GM12865 (cell line): ENCODE results near the gene CPLX3.

Source experiments
- DNase-seq: peaks from one replicate; pipeline ENCODE4 v3.0.0; 2010; ENCODE audit warnings: low read depth
- H3K4me3 ChIP-seq: 2 replicates; pipeline ENCODE4 v1.5.1; 2011; ENCODE audit warnings: mild to moderate bottlenecking, low read depth, low read length, control low read depth
- TF ChIP-seq, protein P1 (sequence below): IDR thresholded peaks from 2 replicates; pipeline ENCODE4 v1.5.1; 2011; ENCODE audit warnings: low read length, control low read depth, low read depth, inconsistent platforms; ENCODE audit not compliant: insufficient read depth; ENCODE audit errors: missing control alignments

The CPLX3 gene

DNA sequence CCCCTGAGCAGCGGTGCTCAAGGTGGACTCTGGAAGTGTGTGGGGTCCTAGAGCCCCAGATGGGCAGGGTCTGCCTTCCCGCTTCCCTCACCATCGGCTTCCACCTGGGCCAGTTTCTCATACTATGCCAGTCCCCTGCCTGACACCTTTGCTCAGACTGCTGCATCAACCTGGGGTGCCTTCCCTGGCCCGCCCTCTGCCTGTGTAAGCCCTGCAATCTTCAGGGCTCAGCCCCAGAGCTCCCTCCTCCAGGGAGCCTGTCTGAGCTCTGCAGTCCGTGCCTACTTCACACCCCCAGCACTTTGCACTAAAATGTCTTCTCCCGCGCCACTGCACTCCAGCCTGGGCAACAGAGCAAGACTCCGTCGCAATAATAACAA is 31.5 kb upstream of the CPLX3 start:
- H3K4me3 ChIP-seq = no peak overlapping the region
- DNase-seq = no peak
- TF ChIP-seq, protein P1, sequence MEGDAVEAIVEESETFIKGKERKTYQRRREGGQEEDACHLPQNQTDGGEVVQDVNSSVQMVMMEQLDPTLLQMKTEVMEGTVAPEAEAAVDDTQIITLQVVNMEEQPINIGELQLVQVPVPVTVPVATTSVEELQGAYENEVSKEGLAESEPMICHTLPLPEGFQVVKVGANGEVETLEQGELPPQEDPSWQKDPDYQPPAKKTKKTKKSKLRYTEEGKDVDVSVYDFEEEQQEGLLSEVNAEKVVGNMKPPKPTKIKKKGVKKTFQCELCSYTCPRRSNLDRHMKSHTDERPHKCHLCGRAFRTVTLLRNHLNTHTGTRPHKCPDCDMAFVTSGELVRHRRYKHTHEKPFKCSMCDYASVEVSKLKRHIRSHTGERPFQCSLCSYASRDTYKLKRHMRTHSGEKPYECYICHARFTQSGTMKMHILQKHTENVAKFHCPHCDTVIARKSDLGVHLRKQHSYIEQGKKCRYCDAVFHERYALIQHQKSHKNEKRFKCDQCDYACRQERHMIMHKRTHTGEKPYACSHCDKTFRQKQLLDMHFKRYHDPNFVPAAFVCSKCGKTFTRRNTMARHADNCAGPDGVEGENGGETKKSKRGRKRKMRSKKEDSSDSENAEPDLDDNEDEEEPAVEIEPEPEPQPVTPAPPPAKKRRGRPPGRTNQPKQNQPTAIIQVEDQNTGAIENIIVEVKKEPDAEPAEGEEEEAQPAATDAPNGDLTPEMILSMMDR = no peak

DNA sequence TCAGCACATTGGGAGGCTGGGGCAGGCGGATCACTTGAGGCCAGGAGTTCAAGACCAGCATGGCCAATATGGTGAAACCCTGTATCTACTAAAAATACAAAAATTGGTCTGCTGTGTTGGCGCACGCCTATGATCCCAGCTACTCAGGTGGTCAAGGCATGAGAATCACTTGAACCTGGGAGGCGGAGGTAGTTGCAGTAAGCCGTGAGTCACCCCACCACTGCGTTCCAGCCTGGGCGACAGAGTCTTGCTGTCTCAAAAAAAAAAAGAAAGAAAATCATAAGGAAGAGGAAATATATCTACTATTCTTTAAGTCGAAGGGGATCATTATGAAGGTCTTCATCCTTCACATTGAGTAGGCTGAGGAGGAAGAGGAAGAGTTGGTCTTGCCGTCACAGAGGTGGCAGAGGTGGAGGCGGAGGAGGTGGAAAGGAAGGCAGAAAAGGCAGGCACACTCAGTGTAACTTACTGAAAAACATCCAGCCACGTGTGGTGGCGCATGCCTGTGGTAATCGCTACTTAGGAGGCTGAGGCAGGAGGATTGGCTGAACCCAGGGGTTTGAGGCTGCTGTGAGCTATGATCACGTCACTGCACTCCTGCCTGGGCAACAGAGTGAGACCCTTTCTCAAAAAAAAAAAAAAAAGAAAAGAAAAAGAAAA is 30.3 kb upstream of the CPLX3 start:
- no peak for DNase-seq
- H3K4me3 ChIP-seq = no peak overlapping the region
- TF ChIP-seq, protein P1 = no peak

DNA sequence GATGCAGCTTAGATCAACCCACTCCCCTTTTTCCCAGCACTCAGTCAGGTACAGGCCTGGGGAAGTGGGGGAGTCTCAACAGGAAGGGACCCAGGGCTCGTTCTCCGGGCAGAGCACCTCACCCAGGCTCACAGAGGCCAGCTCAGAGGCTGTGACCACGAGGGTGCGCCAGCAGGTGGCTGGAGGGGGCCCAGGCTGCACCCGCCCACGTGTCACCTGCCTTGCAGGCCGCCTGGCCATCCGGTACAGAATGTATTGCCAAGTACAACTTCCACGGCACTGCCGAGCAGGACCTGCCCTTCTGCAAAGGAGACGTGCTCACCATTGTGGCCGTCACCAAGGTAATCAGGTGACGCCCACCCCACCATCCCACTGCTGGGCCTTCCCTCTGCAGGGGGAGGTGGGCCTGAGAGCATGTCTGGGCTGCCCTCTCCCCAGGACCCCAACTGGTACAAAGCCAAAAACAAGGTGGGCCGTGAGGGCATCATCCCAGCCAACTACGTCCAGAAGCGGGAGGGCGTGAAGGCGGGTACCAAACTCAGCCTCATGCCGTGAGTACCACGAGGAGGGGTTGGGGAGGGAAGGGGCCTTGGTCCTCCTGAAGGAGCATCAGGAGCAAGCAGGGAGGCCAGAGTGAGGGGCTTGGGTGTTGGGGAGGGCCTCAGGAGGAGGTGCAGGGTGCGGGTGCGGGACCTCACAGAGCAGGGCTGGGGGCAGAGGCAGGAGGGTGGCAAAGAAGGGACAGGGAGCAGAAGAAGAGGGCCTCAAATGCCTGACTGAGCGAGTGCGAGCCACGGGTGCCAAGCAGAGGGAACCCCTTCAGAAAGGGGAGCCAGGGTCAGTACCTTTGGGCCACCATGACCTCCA is 27.8 kb upstream of the CPLX3 start:
- no peak overlapping the region for H3K4me3 ChIP-seq
- TF ChIP-seq, protein P1 = peak; percentile 17
- peak; percentile 76 for DNase-seq

DNA sequence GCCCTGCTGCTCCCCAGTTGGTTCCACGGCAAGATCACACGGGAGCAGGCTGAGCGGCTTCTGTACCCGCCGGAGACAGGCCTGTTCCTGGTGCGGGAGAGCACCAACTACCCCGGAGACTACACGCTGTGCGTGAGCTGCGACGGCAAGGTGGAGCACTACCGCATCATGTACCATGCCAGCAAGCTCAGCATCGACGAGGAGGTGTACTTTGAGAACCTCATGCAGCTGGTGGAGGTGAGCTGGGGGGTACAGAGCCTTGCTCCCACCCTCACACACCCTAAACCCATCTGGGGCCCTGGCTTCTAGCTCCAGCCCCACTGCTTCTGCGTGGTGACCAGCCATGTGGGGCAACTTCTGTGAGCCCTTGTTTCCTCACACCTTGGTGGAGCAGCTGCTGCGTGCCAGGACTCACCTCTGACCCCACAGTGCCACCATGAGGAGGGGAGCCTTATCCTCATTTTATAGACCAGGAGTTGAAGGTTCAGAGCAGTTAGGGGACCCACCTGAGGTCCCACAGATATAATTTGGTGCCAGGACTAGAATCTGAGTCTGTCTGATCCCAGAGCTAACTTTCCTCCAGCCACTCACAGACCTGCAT is 27.1 kb upstream of the CPLX3 start:
- H3K4me3 ChIP-seq = no peak overlapping the region
- TF ChIP-seq, protein P1 = no peak
- DNase-seq = peak; percentile 52

DNA sequence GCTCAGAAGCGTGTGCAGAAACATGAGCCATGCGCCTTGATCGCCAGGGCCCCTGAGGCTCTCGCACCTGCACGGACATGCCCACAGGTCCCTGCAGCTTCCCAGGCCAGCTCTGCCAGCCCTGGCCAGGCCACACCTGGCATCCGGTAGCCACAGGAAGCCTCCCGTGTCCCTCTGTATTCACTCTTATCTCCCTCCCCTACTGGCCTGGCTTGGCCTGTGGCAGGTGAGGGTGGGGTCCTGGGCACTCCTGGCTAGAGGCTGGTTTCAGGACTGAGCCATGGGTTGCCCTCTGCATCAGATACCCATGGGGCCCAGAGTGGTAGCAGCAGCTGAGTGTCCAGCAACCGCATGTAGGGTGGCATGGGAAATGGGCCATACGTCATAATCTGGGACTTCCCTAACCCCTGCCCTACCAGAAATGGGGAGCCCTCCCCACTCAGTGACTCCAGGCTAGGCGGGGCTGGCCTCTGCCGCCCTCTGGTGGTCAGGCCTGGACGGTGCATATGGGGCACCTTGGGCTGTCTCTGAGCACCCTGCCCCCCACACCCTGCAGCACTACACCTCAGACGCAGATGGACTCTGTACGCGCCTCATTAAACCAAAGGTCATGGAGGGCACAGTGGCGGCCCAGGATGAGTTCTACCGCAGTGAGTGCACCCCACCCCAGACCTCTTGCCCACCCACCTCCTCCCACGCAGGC is 26.4 kb upstream of the CPLX3 start:
- H3K4me3 ChIP-seq = no peak overlapping the region
- peak; percentile 90 for DNase-seq
- TF ChIP-seq, protein P1 = peak; percentile 99

DNA sequence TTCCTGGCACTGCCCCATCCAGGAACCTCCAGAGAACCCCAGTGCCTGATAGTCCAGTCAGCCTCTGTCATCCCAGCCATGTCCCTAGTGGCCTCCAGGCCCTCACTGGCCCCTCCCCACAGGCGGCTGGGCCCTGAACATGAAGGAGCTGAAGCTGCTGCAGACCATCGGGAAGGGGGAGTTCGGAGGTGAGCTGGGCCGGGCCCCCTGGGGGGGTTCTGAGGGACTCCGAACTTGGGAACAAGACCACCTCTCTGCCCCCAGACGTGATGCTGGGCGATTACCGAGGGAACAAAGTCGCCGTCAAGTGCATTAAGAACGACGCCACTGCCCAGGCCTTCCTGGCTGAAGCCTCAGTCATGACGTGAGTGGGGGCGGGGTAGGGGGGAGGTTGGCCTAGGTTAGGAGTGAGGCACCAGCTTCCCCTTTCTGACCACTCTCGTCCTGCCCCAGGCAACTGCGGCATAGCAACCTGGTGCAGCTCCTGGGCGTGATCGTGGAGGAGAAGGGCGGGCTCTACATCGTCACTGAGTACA is 25.8 kb upstream of the CPLX3 start:
- TF ChIP-seq, protein P1 = no peak
- H3K4me3 ChIP-seq = no peak overlapping the region
- no peak for DNase-seq
